GM12864 (cell line): Measurements from ENCODE around the gene ALKBH1.

ENCODE experiments used
- DNase-seq: peaks from one replicate; pipeline ENCODE4 v3.0.0-alpha.2; 2011; ENCODE audit warnings: low read depth
- H3K4me3 ChIP-seq: 2 replicates; pipeline ENCODE4 v1.5.1; 2011; ENCODE audit warnings: mild to moderate bottlenecking, low read depth, low read length, control low read depth
- TF ChIP-seq, protein P1 (sequence below): IDR thresholded peaks from 2 replicates; pipeline ENCODE4 v1.5.1; 2011; ENCODE audit warnings: low read depth, mild to moderate bottlenecking, moderate library complexity, low read length, control low read depth, inconsistent platforms; ENCODE audit errors: missing control alignments

The ALKBH1 gene

DNA sequence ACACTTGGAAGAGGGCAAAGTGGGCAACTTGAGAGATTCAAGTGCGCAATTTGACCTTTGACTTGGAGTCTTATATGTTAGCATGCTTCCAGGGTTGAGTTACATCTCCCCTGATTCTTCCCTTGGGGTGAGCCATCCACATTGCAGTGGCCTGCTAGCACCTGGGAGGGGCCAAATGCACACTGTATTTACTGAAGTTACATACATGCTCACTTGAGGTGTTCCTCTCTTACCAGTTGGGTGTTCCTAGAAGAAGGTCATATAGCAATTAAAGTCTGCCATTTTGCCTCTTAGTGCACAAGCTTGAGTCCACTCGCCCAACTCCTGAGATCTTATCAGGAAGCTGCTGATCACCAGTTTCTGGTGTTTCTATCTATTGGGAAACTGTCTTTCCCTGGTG is 77.7 kb downstream of the ALKBH1 start:
- TF ChIP-seq, protein P1, sequence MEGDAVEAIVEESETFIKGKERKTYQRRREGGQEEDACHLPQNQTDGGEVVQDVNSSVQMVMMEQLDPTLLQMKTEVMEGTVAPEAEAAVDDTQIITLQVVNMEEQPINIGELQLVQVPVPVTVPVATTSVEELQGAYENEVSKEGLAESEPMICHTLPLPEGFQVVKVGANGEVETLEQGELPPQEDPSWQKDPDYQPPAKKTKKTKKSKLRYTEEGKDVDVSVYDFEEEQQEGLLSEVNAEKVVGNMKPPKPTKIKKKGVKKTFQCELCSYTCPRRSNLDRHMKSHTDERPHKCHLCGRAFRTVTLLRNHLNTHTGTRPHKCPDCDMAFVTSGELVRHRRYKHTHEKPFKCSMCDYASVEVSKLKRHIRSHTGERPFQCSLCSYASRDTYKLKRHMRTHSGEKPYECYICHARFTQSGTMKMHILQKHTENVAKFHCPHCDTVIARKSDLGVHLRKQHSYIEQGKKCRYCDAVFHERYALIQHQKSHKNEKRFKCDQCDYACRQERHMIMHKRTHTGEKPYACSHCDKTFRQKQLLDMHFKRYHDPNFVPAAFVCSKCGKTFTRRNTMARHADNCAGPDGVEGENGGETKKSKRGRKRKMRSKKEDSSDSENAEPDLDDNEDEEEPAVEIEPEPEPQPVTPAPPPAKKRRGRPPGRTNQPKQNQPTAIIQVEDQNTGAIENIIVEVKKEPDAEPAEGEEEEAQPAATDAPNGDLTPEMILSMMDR: no peak
- DNase-seq: no peak

DNA sequence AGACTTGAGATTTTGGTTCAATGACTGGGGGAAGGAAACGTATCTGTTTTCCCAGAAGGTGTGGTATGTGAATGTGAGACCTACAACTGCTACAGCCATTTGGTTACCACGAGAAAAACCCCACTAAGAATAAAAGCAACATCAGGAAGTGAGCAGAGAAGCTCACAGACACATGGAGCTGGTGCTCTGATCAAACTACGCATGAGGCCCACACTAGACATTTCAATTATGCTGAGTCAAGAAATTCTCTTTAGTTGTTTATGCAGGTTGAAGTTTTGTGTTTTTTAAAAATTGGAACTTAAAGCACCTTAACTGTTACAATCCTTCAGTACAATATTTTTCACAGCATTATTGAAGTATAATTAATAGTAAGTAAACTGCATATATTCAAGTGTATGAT is 82.5 kb downstream of the ALKBH1 start:
- no peak overlapping the region for H3K4me3 ChIP-seq
- no peak for DNase-seq
- TF ChIP-seq, protein P1: no peak

More for the DNA sequence above, 77.7 kb downstream of the ALKBH1 start:
- H3K4me3 ChIP-seq: no peak overlapping the region

DNA sequence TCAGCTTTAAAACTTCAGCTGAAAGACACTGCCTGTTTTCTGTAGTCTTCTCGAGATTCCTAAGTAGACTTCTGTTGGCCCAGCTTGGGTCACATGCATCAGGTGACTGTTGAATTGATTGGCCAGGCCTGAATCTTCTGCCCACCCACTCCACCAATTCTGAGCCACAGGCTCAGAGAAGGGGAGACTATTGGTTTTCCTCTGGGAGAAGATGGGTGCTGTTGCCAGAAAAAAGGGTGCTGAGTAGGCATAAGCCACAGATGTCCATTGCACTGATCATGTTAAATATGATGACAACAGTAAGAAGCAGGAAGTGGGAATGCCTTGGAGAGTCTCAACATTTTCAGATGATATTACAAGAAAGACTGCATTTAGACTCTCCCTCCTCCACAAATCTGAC is 84.6 kb downstream of the ALKBH1 start:
- no peak overlapping the region for H3K4me3 ChIP-seq
- TF ChIP-seq, protein P1: no peak
- no peak for DNase-seq
